A204.1 (cell line): Measurements from ENCODE around the gene APRT.
"Not testable (repeated sequence)": the region's sequence is repeated elsewhere in the genome, so short reads cannot be mapped to it uniquely, and the experiment has no call there.

Experiments used
- FAIRE-seq: peaks from 2 replicates; lab custom pipeline; 2012; peaks lifted over from hg19 to GRCh38; lab: Jason Lieb, UNC

Gene APRT

GRCh38 chr16:88807626-88808453 is 3.9 kb downstream of the APRT start:
- FAIRE-seq = no peak

- no peak for FAIRE-seq
These were observed 4.5 kb downstream of the APRT start for GRCh38 chr16:88807142-88807625.

GRCh38 chr16:88806491-88807111 is 5.1 kb downstream of the APRT start:
- no peak for FAIRE-seq

GRCh38 chr16:88805887-88806393 is 5.8 kb downstream of the APRT start:
- no peak for FAIRE-seq

GRCh38 chr16:88805340-88805715 is 6.4 kb downstream of the APRT start:
- FAIRE-seq = no peak

GRCh38 chr16:88804552-88805339 is 7.0 kb downstream of the APRT start:
- no peak for FAIRE-seq

GRCh38 chr16:88804173-88804551 is 7.6 kb downstream of the APRT start:
- FAIRE-seq = no peak

GRCh38 chr16:88803264-88803987 is 8.3 kb downstream of the APRT start, which contains the start of gene CDT1:
Gene CDT1 (plus strand): TSS chr16:88803789. CDS start chr16:88803832, 43 bp downstream.
- FAIRE-seq = no peak

GRCh38 chr16:88800277-88800592 is 11.5 kb downstream of the APRT start:
- no peak for FAIRE-seq

- FAIRE-seq = no peak
These were observed 12.0 kb downstream of the APRT start for GRCh38 chr16:88799569-88800276.

- no peak for FAIRE-seq
These were observed 12.8 kb downstream of the APRT start for GRCh38 chr16:88798772-88799455.

- FAIRE-seq = no peak
These were observed 13.7 kb downstream of the APRT start for GRCh38 chr16:88798073-88798472.

- no peak for FAIRE-seq
These were observed 15.4 kb downstream of the APRT start for GRCh38 chr16:88796278-88796677.

- no peak for FAIRE-seq
These were observed 18.3 kb downstream of the APRT start for GRCh38 chr16:88793251-88793954.

- no peak for FAIRE-seq
These were observed 19.0 kb downstream of the APRT start for GRCh38 chr16:88792668-88793250.

- FAIRE-seq = no peak
These were observed 19.6 kb downstream of the APRT start for GRCh38 chr16:88792078-88792550.

- FAIRE-seq = no peak
These were observed 21.2 kb downstream of the APRT start for GRCh38 chr16:88790312-88791211.

- no peak for FAIRE-seq
These were observed 22.1 kb downstream of the APRT start for GRCh38 chr16:88789594-88789993.

GRCh38 chr16:88788749-88789148 is 23.0 kb downstream of the APRT start:
- FAIRE-seq = not testable (repeated sequence)
